ENCODE data around the gene HMGCL.
"Not testable (repeated sequence)": the region's sequence is repeated elsewhere in the genome, so short reads cannot be mapped to it uniquely, and the experiment has no call there.

HMGCL gene

DNA sequence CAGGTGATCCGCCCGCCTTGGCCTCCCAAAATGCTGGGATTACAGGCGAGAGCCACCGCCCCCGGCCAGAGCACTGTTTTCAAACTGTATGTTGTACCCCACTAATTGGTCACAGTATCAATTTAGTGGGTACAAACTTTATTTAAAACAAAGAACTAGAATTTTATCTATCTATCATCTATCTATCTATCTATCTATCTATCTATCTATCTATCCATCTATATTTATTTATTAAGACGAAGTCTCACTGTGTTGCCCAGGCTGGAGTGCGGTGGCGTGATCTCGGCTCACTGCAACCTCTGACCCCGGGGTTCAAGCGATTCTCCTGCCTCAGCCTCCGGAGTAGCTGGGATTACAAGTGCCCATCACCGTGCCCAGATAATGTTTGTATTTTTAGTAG, 1.4 kb upstream of the HMGCL start:
- not testable (repeated sequence) for DNase-seq (ENCODE audit: low read depth in 2 of 2)

GRCh38 chr1:23825762-23826522, 713 bp upstream of the HMGCL start:
- no peak for DNase-seq (ENCODE audit: low read depth in 2 of 2)

DNA sequence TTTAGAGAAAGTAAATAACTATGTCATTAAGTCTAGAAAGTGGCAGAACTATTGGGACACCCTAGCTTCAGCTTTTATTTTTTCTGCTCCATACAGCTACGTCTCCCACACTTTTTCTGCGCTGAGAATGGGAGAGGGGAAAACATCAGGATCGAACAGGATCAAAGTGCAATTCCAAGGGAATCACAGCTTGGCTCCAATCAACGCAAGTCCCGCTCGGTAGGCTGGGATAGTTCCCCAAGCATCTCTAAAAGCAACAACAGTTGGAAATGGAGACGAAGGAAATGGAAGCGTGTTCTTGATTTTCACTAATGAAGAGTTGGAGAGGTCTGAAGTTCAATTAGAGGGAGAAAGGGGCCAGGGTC, 536 bp downstream of the HMGCL start:
- no peak for DNase-seq (ENCODE audit: low read depth in 2 of 2)

GRCh38 chr1:23823767-23824166, 1.5 kb downstream of the HMGCL start:
- no peak for DNase-seq (ENCODE audit: low read depth in 2 of 2)

DNA sequence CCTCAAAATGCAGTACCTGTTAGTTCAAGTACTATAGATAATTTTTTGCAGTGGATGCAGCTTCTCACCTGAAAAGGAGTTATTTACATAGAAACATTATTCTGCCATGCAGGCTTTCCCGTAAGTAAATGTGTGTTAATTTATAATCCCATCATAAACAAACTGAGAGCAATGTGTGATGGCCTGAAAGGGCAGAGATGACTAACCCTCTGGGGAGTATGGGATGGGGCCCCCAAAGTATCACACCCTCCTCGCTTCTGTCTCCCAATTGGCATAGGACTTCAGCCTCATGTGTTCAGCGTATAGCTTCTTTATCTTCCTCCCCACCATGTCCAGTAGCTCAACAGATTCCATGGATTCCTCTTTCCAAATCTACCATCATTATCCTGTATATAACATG, 7.6 kb downstream of the HMGCL start:
- DNase-seq (ENCODE audit: low read depth in 2 of 2): no peak

- no peak for DNase-seq (ENCODE audit: low read depth in 2 of 2)
Observed at GRCh38 chr1:23816906-23817305, 8.3 kb downstream of the HMGCL start.

DNA sequence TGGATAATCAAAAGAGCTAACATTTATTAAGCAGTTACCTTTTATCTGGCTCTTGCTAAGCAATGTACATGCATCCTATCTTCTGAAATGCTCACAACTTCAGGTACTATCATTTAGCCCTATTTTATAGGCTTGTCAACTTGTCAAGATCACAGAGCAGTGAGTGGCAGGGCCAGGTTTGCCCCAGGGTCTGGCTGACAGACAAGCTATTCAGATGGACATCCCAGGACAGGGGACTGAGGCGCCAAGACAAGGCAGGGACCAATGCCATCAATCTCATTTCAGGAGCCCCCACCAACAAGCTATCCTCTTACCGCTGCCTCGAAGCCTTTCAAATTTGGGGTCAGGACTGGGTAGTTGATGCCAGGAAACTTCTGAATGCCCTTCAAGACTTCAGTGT, 8.9 kb downstream of the HMGCL start:
- no peak for DNase-seq (ENCODE audit: low read depth in 2 of 2)

GRCh38 chr1:23814016-23814415, 11.2 kb downstream of the HMGCL start:
- DNase-seq (ENCODE audit: low read depth in 2 of 2): no peak

- DNase-seq (ENCODE audit: low read depth in 2 of 2): no peak
Observed at GRCh38 chr1:23810818-23811540, 14.2 kb downstream of the HMGCL start.

DNA sequence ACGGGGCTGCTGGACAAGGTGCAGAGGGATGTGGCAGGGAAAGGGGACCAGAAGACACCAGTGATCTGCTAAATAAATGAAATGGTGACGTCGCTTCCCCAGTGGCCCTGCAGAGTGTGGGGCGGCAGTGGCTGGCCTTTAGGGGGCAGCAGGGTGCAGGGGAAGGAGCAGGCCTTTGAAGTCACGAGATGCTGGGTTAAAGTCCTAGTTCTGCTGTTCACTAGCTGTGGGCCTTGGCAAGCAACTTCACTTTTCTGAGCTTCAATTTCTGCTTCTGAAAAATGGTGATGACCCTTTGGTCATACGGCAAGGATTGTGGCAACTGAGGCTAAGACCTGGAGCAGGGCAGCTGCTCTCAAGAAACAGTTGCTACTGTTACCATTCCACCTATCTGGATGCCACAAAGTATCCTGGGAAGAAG, 15.5 kb downstream of the HMGCL start:
- DNase-seq (ENCODE audit: low read depth in 2 of 2): peak; percentile 45 to 63

DNA sequence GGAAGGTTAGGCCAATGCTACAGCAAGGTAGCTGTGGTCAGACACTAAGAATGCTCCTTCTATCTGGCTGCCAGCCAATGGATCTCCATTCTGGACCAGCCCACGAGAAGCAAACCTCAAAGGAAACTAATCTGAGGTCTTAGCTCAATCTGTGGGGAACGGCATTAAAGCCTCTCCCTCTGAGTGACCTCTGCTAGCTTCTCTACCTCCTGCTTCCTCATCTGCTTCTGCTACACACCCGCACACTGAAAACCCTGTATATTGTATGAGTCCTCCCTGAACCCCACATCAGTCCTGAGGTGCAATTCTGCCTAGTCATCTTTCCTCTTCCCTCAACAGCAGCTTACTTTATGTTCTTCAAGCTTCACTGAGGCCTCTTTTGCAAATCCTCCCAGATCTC, 17.8 kb downstream of the HMGCL start:
- DNase-seq (ENCODE audit: low read depth in 2 of 2): no peak

- DNase-seq (ENCODE audit: low read depth in 2 of 2): no peak
Observed at GRCh38 chr1:23806280-23806679, 18.9 kb downstream of the HMGCL start.

DNA sequence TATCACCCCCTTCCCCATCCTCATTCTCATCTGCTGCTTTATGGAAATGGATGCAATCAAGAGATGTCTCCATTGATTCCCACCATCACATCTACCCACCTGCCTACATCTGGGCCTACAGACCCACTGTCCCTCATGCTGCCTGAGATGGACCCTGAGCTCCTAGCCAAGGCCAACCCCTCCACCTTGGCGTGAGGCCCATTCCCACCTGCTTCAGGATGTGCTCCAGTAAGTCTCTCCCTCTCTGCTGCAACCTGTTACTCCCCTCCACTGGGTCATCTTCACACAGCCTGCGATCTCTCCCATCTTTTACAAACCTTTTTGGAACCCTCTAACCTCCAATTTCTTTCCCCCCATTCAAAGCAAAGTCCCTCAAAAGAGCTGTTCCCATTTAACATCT, 20.2 kb downstream of the HMGCL start:
- DNase-seq (ENCODE audit: low read depth in 2 of 2): no peak

- DNase-seq (ENCODE audit: low read depth in 2 of 2): no peak
Observed at GRCh38 chr1:23804183-23804835, 20.9 kb downstream of the HMGCL start.

DNA sequence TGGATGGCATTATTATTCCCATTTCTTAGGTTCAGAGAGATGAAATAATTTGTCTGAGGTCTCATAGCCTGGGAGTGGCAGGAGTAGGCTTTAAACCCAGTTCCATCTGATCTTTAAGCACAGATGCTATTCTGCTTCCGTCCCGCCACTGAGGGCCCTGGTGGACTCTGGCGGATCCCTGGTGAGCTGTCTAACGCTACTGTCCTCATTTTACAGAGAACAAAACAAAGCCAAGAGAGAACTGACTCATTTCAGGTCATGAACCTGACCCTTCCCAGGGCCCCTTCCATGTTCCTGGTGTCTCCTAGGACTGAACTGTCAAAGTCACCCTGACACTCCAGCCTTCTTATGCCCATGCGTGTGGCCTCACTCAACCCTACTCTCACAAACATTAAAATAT, 21.6 kb downstream of the HMGCL start:
- no peak for DNase-seq (ENCODE audit: low read depth in 2 of 2)

DNA sequence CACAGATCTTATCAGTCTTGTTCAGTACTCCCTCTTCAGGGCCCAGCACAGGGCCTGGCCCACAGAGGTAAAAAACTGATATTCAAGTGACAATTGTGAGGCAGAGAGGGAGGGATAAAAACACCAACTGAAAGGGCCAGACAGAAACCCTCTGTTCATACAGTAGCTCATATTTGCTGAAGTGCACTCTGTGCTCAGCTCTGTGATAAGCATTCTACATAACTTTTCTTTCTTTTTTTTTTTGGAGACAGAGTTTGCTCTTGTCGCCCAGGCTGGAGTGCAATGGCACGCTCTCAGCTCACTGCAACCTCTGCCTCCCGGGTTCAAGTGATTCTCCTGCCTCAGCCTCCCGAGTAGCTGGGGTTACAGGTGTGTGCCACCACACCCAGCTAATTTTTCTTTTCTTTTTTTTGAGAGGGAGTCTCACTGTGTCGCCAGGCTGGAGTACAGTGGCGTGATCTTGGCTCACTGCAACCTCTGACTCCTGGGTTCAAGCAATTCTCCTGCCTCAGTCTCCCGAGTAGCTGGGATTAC, 22.4 kb downstream of the HMGCL start:
- DNase-seq (ENCODE audit: low read depth in 2 of 2): not testable (repeated sequence)

- no peak for DNase-seq (ENCODE audit: low read depth in 2 of 2)
Observed at GRCh38 chr1:23801876-23802275, 23.4 kb downstream of the HMGCL start.

GRCh38 chr1:23801338-23801748, 23.9 kb downstream of the HMGCL start:
- DNase-seq (ENCODE audit: low read depth in 2 of 2): no peak

DNA sequence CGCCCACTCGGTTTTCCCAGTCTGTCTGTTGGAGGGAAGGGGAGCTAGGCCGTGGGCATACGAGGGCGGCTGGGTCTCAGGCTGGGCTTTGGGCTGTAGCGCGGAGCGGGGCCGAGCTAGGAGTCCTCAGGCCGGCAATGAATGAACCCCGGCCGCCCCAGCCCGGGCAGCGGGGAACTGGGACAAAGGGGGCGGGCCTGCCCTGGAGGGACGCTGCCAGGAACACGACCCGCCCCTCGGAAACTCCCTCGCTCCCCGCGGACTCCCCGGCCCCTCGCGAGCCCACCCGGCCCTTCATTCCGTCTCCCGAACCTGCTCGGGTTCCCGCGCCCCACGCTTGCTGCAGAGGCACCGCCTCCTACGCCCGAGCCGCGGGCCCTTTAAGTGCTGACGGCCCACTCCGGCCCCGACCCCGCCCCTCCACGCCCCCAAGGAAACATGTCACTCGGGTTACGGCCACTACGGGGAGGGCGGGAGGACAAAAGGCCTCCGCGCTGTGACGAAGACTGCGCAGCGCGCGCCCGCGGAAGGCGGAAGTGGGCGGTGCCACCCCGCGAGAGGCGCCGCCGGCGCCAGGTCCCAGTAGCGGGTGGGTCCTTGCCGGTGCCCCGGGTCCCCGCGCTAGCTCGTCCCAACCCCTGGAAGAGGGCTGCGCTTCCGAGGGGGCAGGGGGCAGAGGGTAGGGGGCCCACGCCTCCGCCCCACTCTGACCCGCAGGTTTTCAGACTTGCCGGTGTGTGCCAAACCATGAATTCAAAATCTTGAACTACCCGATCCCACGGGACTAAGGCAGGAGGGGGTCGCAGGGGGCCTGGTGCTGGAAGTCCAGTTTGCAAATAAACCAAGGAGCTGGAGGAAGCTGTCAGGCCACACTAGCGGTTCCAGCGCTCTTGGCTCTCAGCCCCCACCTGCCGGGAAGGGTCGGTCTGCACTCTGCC, 24.6 kb downstream of the HMGCL start, which contains the start of gene GALE:
GALE (minus strand) TSS at position 355 of the 938 bp plus-strand sequence. CDS start 1,747 bp downstream, outside the sequence.
- peak; percentile 95 to 98 for DNase-seq (ENCODE audit: low read depth in 2 of 2)

DNA sequence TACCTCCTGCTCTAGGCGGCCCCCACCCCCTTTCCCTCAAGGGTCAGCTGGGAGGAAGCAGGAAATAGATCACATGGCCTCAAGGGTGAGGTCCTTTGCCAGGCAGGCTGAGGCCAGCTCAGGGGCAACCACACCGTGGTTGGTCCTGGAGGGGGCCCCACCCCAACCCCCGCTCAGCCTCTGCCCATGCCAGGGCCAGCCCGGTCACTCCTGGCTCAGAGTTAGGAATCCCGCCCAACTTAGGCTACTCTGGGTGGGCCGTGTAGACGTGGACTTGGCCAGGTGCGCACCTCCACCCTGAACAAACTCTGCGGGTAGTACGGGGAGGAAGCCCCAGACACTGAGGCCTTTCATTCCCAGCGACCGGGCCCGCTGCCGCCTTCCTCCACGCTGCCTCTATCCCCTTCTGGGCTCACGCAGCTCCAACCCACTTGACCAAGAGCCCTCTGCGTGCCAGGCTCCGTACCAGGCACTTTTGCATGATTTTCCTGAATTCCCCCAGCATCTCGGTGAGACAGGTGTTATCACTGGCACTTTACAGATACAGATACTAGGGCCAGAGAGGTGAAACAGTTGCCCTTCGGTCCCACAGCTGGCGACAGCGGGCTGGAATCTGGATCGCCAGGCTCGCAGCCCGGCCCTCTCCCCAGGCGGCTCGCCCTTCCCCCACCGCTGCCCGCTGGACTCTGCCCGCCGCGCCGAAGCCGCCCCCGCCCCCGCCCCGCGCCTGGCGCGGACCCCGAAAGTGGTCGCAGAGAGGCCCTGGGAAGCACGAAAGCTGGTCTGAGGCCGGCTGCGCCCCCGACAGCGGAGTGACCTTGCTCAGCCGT, 25.4 kb downstream of the HMGCL start:
- DNase-seq (ENCODE audit: low read depth in 2 of 2): no peak

DNA sequence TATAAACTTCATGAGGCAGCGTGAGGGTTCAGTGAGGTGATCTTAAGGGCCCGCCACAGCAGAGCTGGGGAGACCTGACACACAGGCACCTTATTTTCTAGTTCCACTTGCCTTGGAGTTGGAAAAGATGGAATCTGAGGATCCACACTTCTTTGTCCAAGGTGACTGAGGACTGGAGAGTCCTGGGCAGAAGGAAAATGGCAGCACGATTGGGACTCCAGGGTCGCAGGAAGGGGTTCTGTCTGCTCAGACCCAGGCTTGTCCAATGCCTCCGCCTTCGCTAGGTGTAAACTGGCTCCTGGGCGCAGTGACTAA, 26.0 kb downstream of the HMGCL start:
- no peak for DNase-seq (ENCODE audit: low read depth in 2 of 2)
